Measurements from ENCODE around the gene MRPL58.

DNA sequence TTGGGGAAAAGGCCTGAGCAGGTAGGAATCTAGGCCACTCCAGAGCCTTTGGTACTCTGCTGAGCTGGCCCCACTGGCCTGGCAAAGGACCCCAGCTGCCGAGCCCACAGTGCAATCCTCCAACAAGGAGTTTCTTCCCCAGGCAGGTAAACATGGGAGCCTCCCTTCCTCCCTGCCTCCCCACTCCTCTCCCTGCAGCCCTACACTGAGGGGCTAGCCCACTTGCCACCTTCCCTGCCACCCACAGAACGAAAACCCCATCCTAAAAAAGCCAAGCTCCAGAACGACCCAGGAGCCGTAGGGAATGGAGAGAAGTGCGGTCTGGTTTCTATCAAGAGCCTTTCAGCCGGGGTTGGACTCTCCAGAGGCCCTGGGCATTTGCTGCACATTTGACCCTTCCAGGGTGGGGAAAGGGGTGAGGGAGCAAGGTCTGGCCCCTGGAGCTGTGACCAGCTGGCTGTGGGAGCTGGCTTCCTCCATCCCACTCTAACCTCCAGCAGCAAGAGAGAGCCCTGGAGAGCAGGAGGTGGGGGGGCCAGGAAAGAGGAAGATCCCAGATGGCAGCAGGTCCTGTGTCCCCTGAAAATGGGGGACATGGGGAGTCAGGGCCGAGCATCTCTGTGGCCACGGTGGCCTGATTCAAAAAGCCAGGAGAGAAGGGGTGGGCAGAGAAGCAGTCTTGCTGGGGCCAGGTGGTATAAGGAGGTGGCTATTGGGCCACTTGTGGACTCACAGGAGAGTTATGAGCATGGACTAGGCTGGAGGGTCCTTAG is 41.2 kb upstream of the MRPL58 start:
- no peak for TF ChIP-seq CTCF (IDR thresholded peaks at IDR 0.05; ENCODE audit: poor library complexity)
- no peak for TF ChIP-seq EZH2 (IDR thresholded peaks at IDR 0.05; ENCODE audit: borderline replicate concordance)
